Astrocyte (in vitro differentiated cells and primary cell): ENCODE results near the gene SNRPF.

Experiments used
- EZH2 ChIP-seq: IDR thresholded peaks from 2 replicates; pipeline ENCODE4 v1.6.1; 2012; ENCODE audit warnings: mild to moderate bottlenecking, low read length, inconsistent platforms; ENCODE audit not compliant: insufficient read depth
- TF ChIP-seq, protein P1 (sequence below): IDR thresholded peaks from 2 replicates; pipeline ENCODE4 v1.5.1; 2011; ENCODE audit warnings: low read depth, mild to moderate bottlenecking, inconsistent platforms, low read length, moderate library complexity; ENCODE audit not compliant: insufficient read depth

DNA sequence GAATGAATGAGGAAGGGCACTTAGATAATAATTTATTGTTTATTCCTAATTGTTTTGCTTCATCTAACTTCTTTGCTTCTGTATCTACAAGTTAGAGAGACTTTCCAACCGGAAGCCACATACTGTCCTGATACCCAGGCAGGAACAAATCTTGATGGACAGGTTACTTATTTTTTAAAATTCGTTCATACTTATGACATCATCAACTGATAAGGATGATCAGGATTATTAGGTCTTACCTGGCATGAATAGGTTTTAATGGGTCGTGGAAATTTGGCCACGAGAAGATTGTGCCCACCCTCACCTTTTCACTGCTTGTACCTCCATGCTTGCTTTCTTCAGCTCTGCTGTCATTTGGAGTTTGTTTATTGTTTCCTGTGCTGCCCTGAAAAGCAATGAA is 39.3 kb downstream of the SNRPF start:
- TF ChIP-seq EZH2, result no peak
- TF ChIP-seq, protein P1, sequence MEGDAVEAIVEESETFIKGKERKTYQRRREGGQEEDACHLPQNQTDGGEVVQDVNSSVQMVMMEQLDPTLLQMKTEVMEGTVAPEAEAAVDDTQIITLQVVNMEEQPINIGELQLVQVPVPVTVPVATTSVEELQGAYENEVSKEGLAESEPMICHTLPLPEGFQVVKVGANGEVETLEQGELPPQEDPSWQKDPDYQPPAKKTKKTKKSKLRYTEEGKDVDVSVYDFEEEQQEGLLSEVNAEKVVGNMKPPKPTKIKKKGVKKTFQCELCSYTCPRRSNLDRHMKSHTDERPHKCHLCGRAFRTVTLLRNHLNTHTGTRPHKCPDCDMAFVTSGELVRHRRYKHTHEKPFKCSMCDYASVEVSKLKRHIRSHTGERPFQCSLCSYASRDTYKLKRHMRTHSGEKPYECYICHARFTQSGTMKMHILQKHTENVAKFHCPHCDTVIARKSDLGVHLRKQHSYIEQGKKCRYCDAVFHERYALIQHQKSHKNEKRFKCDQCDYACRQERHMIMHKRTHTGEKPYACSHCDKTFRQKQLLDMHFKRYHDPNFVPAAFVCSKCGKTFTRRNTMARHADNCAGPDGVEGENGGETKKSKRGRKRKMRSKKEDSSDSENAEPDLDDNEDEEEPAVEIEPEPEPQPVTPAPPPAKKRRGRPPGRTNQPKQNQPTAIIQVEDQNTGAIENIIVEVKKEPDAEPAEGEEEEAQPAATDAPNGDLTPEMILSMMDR, result no peak
